ENCODE results near the gene ATP23.

DNA sequence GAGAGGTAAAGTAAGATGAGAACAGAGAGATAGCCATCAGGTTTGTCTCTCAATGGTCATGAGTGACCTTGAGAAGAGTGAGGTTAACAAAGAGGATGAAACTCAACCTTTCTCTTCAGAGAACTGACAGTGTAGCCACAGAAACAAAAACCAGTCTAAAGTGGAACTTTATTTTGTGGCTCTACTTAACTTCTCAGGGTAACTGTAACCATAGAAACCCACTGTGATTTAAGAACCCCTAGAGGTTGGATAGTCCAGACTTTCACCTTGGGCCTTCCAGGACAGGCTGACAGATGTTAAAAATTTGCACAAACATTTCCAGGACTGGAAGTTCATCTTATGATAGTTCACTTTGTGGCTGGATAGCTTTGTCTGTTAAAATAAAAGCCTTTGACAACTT is 48.5 kb downstream of the ATP23 start:
- TF ChIP-seq SP1 (IDR thresholded peaks at IDR 0.05; ENCODE audit: low read depth, low read length) (no peak), RFX5 (IDR thresholded peaks at IDR 0.05; ENCODE audit: low read depth, low read length) (no peak), ZZZ3 (IDR thresholded peaks at IDR 0.05; ENCODE audit: control insufficient read depth, insufficient read length, low read depth) (no peak), EZH2 (IDR thresholded peaks at IDR 0.05; ENCODE audit: borderline replicate concordance, control insufficient read depth, low read depth, low read length) (no peak), RAD51 (IDR thresholded peaks at IDR 0.05) (no peak)
- TF ChIP-seq, protein P1, sequence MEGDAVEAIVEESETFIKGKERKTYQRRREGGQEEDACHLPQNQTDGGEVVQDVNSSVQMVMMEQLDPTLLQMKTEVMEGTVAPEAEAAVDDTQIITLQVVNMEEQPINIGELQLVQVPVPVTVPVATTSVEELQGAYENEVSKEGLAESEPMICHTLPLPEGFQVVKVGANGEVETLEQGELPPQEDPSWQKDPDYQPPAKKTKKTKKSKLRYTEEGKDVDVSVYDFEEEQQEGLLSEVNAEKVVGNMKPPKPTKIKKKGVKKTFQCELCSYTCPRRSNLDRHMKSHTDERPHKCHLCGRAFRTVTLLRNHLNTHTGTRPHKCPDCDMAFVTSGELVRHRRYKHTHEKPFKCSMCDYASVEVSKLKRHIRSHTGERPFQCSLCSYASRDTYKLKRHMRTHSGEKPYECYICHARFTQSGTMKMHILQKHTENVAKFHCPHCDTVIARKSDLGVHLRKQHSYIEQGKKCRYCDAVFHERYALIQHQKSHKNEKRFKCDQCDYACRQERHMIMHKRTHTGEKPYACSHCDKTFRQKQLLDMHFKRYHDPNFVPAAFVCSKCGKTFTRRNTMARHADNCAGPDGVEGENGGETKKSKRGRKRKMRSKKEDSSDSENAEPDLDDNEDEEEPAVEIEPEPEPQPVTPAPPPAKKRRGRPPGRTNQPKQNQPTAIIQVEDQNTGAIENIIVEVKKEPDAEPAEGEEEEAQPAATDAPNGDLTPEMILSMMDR (IDR thresholded peaks at IDR 0.05 in 2 of 3, conservative IDR thresholded peaks at IDR 0.05 in 1 of 3; ENCODE audit: control insufficient read depth in 2 of 3, extremely low read depth in 1 of 3, insufficient read depth in 1 of 3, low read depth in 3 of 3, low read length in 3 of 3), result no peak
- TF ChIP-seq, protein P2, sequence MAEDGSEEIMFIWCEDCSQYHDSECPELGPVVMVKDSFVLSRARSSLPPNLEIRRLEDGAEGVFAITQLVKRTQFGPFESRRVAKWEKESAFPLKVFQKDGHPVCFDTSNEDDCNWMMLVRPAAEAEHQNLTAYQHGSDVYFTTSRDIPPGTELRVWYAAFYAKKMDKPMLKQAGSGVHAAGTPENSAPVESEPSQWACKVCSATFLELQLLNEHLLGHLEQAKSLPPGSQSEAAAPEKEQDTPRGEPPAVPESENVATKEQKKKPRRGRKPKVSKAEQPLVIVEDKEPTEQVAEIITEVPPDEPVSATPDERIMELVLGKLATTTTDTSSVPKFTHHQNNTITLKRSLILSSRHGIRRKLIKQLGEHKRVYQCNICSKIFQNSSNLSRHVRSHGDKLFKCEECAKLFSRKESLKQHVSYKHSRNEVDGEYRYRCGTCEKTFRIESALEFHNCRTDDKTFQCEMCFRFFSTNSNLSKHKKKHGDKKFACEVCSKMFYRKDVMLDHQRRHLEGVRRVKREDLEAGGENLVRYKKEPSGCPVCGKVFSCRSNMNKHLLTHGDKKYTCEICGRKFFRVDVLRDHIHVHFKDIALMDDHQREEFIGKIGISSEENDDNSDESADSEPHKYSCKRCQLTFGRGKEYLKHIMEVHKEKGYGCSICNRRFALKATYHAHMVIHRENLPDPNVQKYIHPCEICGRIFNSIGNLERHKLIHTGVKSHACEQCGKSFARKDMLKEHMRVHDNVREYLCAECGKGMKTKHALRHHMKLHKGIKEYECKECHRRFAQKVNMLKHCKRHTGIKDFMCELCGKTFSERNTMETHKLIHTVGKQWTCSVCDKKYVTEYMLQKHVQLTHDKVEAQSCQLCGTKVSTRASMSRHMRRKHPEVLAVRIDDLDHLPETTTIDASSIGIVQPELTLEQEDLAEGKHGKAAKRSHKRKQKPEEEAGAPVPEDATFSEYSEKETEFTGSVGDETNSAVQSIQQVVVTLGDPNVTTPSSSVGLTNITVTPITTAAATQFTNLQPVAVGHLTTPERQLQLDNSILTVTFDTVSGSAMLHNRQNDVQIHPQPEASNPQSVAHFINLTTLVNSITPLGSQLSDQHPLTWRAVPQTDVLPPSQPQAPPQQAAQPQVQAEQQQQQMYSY (CRISPR knock-in tag; IDR thresholded peaks at IDR 0.05), result no peak
